A549 (cell line): Measurements from ENCODE around the gene CARD11. TPM values are rescaled to one million over a fixed set of nuclear protein-coding genes. Genes with fewer than 3 reads are reported as not detected.
A peak's percentile ranks its signal among the peaks of the same experiment; 100 is the strongest.

Source experiments
- ATAC-seq, 2 experiments: fragments of 200-7000 bp in 1 of 2; fragments of >200 bp in 1 of 2; cut with Nextera tagmentation in 1 of 2; cut with Tn5 transposase in 1 of 2; 3 replicates each; pipeline versions ENCODE4 v1.8.0 to v1.9.1; 2018 to 2020; ENCODE audit warnings: mild to moderate bottlenecking in 1 of 2, moderate library complexity in 1 of 2
- CTCF ChIA-PET: fragments of 300-600 bp; sonication (Branson Sonifier 250); formaldehyde crosslinking; extraction: SDS; loops from one replicate; lab custom pipeline; 2021; ENCODE audit warnings: antibody characterized with exemption, inconsistent platforms; lab: Yijun Ruan, JAX
- POLR2A ChIA-PET: fragments of 350-600 bp; formaldehyde crosslinking; extraction: SDS; loops from one replicate; lab custom pipeline; 2021; ENCODE audit warnings: antibody characterized with exemption, inconsistent platforms; lab: Yijun Ruan, JAX
- DNase-seq, 2 experiments: peaks; one replicate each; pipeline versions ENCODE4 v3.0.0 to v3.0.0-alpha.2; 2011 to 2016; ENCODE audit warnings: low read depth in 1 of 2, low spot score in 1 of 2
- FAIRE-seq: peaks from 2 replicates; lab custom pipeline; 2011; peaks lifted over from hg19 to GRCh38; lab: Jason Lieb, UNC
- H3K27ac ChIP-seq, 2 experiments: fragments of >200 bp; sonication (Bioruptor Twin); formaldehyde crosslinking; 3 replicates each; pipeline ENCODE4 v1.5.1; 2016 to 2017
- H3K4me1 ChIP-seq: fragments of >200 bp; sonication (Bioruptor Twin); formaldehyde crosslinking; 3 replicates; pipeline ENCODE4 v1.6.1; 2016
- H3K4me2 ChIP-seq: fragments of >200 bp; sonication (Bioruptor Twin); formaldehyde crosslinking; 3 replicates; pipeline ENCODE4 v1.6.1; 2016
- H3K4me3 ChIP-seq: fragments of >200 bp; sonication (Bioruptor Twin); formaldehyde crosslinking; 3 replicates; pipeline ENCODE4 v1.5.1; 2016
- H3K9me3 ChIP-seq: fragments of >200 bp; sonication (Bioruptor Twin); formaldehyde crosslinking; 3 replicates; pipeline ENCODE4 v1.6.1; 2016
- BHLHE40 ChIP-seq: IDR thresholded peaks from 2 replicates; pipeline ENCODE4 v1.6.1; 2012; ENCODE audit warnings: low read depth, low read length, inconsistent platforms
- CBX8 ChIP-seq: fragments of 200-600 bp; sonication (generic); IDR thresholded peaks from 2 replicates; pipeline ENCODE4 v1.6.1; 2016
- FOSB ChIP-seq: fragments of 250-450 bp; sonication (Bioruptor Pico); IDR thresholded peaks from 2 replicates; pipeline ENCODE4 v1.5.0; 2020; ENCODE audit warnings: mild to moderate bottlenecking, moderate library complexity
- HDAC2 ChIP-seq: fragments of 200-600 bp; sonication (generic); IDR thresholded peaks from 2 replicates; pipeline ENCODE4 v1.6.1; 2016
- HMGXB4 ChIP-seq: fragments of 250-450 bp; sonication (Bioruptor Pico); IDR thresholded peaks from 2 replicates; pipeline ENCODE4 v1.5.0; 2021; ENCODE audit warnings: mild to moderate bottlenecking, moderate library complexity, borderline replicate concordance
- HOXA7 ChIP-seq: fragments of 250-450 bp; sonication (Bioruptor Pico); IDR thresholded peaks from 2 replicates; pipeline ENCODE4 v1.5.0; 2020; ENCODE audit warnings: mild to moderate bottlenecking, moderate library complexity
- JUNB ChIP-seq: fragments of >200 bp; sonication (Bioruptor Twin); formaldehyde crosslinking; IDR thresholded peaks from 2 replicates; pipeline ENCODE4 v1.6.1; 2016
- KDM5A ChIP-seq: fragments of 200-600 bp; sonication (generic); IDR thresholded peaks from 2 replicates; pipeline ENCODE4 v1.6.1; 2016; ENCODE audit warnings: antibody characterized with exemption, mild to moderate bottlenecking
- NR3C1 ChIP-seq: fragments of >200 bp; sonication (Bioruptor Twin); formaldehyde crosslinking; IDR thresholded peaks from 3 replicates; pipeline ENCODE4 v1.6.1; 2017
- POLR2A ChIP-seq: IDR thresholded peaks from 2 replicates; pipeline ENCODE4 v1.6.1; 2012; ENCODE audit warnings: mild to moderate bottlenecking, low read length
- RNF2 ChIP-seq: fragments of 200-600 bp; sonication (generic); IDR thresholded peaks from 2 replicates; pipeline ENCODE4 v1.6.1; 2016; ENCODE audit warnings: low read depth, mild to moderate bottlenecking, antibody characterized with exemption, moderate library complexity, borderline replicate concordance
- USF2 ChIP-seq: fragments of 450-650 bp; IDR thresholded peaks from 2 replicates; pipeline ENCODE4 v1.6.1; 2014; ENCODE audit warnings: antibody characterized with exemption
- WGBS: methylation state at CpG from one replicate; pipeline ENCODE4 v1.1.6; 2017; ENCODE audit errors: missing lambda C conversion rate; 5-methylcytosine and 5-hydroxymethylcytosine counted together
- polyA plus RNA-seq, 4 experiments: library from polyadenylated mRNA; depleted of rRNA in 3 of 4; stranded (reverse); fragments of >200 nt; fragmentation: RNase III in 1 of 4; extraction: RNeasy Plus Mini Kit Qiagen cat#74134 plus additional on column Dnase treatment in 1 of 4; gene quantifications; 2 replicates in 3 of 4; 3 replicates in 1 of 4; pipeline ENCODE4 v1.2.3, GENCODE V29; 2011 to 2017
- TF ChIP-seq, protein P1 (sequence below): IDR thresholded peaks from 2 replicates; pipeline ENCODE4 v1.6.1; 2012; ENCODE audit warnings: low read depth, borderline replicate concordance
- TF ChIP-seq, protein P2 (sequence below): fragments of >200 bp; sonication (Bioruptor Twin); formaldehyde crosslinking; IDR thresholded peaks from 3 replicates; pipeline ENCODE4 v1.6.1; 2016
- TF ChIP-seq, protein P3 (sequence below): IDR thresholded peaks from 2 replicates; pipeline ENCODE4 v1.6.1; 2012
- TF ChIP-seq, protein P4 (sequence below): fragments of >200 bp; sonication (Bioruptor Twin); formaldehyde crosslinking; IDR thresholded peaks from 2 replicates; pipeline ENCODE4 v1.6.1; 2016
- TF ChIP-seq, protein P5 (sequence below): fragments of 200-600 bp; sonication (generic); IDR thresholded peaks from 2 replicates; pipeline ENCODE4 v1.6.1; 2016; ENCODE audit warnings: antibody characterized with exemption, mild to moderate bottlenecking, moderate library complexity

Gene CARD11
- polyA plus RNA-seq, 2 of the 4 experiments (the other 2 are of a cell fraction): 0.48 to 1.1 TPM

DNA sequence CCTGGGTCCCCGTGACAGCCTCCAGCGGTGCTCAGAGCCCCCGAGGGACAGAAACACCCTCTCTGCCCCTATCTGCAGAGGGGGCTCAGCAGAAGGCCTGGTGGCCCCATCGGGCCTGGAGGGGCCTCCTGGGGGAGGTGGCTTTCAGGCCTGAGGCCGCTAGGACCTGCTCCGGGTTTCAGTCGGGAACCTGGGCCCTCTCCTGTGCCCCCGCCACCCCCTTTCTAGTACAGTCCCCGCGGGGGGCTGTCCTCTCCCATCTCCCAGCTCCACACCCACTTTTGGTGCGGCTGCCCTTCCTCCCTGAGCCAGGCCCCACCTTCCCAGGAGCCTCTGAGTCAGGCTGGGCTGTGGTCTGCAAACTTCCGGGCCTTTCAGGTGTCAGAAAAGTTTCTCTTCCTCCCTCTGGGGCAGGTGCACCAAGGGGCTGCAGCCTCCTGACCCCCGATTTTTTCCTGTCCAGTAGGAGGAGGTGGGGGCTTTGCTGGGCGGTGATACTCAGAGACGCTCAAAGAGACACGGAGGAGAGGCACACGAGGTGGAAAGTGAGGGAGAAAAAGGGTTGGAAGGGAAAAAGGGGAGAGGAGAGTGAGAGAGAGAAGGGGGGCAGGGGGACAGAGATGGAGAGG lies 692 bp downstream of the CARD11 start:
- DNase-seq (no peak), ATAC-seq (no peak), FAIRE-seq (no peak)
- CTCF ChIA-PET: no interaction called here
- Histone ChIP-seq H3K4me2 (peak overlapping the region; percentile 64), H3K27ac (peak overlapping the region; percentile 60 to 80; a peak in 4 of 6 replicates), H3K4me1 (no peaks in the 10 kb centered on the region), H3K4me3 (peak overlapping the region; percentile 40), H3K9me3 (no peaks in the 10 kb centered on the region)
- 60% methylated on average over 15 of the region's 17 CpGs for WGBS
- POLR2A ChIA-PET: no interaction called here
- TF ChIP-seq POLR2A (no peak), KDM5A (no peak), CBX8 (no peak), NR3C1 (no peak), HOXA7 (no peak), HDAC2 (no peak), FOSB (no peak), HMGXB4 (CRISPR knock-in tag) (no peak), BHLHE40 (no peak), JUNB (no peak), RNF2 (no peak), USF2 (no peak)
- TF ChIP-seq, protein P1, sequence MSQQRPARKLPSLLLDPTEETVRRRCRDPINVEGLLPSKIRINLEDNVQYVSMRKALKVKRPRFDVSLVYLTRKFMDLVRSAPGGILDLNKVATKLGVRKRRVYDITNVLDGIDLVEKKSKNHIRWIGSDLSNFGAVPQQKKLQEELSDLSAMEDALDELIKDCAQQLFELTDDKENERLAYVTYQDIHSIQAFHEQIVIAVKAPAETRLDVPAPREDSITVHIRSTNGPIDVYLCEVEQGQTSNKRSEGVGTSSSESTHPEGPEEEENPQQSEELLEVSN: no peak
- TF ChIP-seq, protein P2, sequence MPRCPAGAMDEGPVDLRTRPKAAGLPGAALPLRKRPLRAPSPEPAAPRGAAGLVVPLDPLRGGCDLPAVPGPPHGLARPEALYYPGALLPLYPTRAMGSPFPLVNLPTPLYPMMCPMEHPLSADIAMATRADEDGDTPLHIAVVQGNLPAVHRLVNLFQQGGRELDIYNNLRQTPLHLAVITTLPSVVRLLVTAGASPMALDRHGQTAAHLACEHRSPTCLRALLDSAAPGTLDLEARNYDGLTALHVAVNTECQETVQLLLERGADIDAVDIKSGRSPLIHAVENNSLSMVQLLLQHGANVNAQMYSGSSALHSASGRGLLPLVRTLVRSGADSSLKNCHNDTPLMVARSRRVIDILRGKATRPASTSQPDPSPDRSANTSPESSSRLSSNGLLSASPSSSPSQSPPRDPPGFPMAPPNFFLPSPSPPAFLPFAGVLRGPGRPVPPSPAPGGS: no peak
- TF ChIP-seq, protein P3, sequence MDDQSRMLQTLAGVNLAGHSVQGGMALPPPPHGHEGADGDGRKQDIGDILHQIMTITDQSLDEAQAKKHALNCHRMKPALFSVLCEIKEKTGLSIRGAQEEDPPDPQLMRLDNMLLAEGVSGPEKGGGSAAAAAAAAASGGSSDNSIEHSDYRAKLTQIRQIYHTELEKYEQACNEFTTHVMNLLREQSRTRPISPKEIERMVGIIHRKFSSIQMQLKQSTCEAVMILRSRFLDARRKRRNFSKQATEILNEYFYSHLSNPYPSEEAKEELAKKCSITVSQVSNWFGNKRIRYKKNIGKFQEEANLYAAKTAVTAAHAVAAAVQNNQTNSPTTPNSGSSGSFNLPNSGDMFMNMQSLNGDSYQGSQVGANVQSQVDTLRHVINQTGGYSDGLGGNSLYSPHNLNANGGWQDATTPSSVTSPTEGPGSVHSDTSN: no peak
- TF ChIP-seq, protein P4, sequence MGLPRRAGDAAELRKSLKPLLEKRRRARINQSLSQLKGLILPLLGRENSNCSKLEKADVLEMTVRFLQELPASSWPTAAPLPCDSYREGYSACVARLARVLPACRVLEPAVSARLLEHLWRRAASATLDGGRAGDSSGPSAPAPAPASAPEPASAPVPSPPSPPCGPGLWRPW: no peak
- TF ChIP-seq, protein P5, sequence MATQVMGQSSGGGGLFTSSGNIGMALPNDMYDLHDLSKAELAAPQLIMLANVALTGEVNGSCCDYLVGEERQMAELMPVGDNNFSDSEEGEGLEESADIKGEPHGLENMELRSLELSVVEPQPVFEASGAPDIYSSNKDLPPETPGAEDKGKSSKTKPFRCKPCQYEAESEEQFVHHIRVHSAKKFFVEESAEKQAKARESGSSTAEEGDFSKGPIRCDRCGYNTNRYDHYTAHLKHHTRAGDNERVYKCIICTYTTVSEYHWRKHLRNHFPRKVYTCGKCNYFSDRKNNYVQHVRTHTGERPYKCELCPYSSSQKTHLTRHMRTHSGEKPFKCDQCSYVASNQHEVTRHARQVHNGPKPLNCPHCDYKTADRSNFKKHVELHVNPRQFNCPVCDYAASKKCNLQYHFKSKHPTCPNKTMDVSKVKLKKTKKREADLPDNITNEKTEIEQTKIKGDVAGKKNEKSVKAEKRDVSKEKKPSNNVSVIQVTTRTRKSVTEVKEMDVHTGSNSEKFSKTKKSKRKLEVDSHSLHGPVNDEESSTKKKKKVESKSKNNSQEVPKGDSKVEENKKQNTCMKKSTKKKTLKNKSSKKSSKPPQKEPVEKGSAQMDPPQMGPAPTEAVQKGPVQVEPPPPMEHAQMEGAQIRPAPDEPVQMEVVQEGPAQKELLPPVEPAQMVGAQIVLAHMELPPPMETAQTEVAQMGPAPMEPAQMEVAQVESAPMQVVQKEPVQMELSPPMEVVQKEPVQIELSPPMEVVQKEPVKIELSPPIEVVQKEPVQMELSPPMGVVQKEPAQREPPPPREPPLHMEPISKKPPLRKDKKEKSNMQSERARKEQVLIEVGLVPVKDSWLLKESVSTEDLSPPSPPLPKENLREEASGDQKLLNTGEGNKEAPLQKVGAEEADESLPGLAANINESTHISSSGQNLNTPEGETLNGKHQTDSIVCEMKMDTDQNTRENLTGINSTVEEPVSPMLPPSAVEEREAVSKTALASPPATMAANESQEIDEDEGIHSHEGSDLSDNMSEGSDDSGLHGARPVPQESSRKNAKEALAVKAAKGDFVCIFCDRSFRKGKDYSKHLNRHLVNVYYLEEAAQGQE: no peak
